HG03378 (cell line): ENCODE measurements around the gene ZFAND6.
"Not testable (repeated sequence)": the region's sequence is repeated elsewhere in the genome, so short reads cannot be mapped to it uniquely, and the experiment has no call there.

ENCODE experiments used
- ATAC-seq: cut with Tn5 transposase; IDR thresholded peaks from one replicate; pipeline ENCODE4 v1.9.1; 2021; ENCODE audit warnings: mild to moderate bottlenecking, moderate library complexity; ENCODE audit not compliant: unreplicated experiment

The ZFAND6 gene

DNA sequence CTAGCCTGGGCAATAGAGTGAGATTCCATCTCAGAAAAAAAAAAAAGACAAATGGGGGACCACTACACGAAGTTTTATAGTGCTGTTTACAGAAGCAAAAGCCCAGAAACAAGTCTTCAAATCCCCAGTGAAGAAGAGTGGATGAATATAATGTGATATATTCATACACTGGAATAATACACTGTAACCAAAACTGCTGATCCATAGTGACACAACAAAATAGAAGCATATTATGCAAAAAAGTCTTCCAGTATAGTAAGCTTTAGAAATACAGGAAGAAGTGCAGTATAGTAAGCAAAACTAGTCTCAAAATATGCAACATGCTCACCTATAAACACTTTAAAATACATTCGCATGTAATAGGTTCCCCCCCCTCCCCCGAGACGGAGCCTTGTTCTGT is 81.4 kb downstream of the ZFAND6 start:
- no peak for ATAC-seq

GRCh38 chr15:80141916-80142598 is 82.6 kb downstream of the ZFAND6 start:
- ATAC-seq = no peak

- ATAC-seq = no peak
These were observed 83.2 kb downstream of the ZFAND6 start for GRCh38 chr15:80142646-80143045.

GRCh38 chr15:80151148-80151547 is 91.7 kb downstream of the ZFAND6 start:
- ATAC-seq = no peak

GRCh38 chr15:80151576-80151975 is 92.1 kb downstream of the ZFAND6 start:
- no peak for ATAC-seq

GRCh38 chr15:80152180-80152895 is 92.9 kb downstream of the ZFAND6 start:
- ATAC-seq = no peak

DNA sequence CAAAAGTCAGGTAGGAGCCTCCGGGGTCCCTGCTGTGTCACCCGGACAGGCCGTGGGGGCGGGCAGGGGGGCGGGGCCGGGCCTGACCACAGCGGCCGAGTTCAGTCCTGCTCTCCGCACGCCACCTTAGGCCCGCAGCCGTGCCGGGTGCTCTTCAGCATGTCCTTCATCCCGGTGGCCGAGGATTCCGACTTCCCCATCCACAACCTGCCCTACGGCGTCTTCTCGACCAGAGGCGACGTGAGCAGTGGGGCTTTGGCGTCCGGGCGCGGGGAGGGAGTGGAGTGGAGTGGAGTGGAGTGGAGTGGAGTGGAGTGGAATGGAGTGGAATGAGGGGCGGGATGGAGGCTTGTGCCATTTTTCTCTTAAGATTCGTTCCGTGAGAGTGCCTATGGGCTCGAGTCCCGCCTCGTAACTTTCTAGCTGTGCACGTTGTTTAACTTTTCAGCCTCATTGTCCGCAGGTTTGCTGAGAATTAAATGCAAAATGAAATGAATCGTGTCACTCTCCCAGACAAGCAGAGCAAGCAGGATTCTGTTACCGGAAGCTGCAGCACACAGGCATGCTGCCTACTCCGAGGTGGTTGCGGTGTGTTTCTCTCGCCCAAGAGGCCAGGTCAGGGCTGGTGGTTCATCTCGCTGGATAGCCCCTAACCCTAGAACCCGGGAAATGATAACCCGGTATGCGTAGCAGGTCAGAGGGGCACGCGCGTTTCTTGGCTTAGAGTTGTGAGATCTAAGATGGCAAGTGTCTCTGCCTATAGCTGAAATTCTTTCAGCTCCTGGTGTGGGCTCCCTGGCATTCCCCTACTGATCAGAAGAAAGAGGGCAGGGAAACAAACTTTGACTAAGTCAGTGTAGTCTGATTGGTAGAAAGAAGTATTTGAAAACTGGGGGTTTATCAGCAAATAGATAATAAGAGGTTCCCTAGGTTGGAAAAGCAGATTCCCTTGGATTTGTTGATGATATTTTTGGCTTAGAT is 93.7 kb downstream of the ZFAND6 start, which contains the start of gene FAH:
FAH (plus strand) TSS at position 104 of the 981 bp plus-strand sequence; CDS start at position 160, 56 bp downstream.
- ATAC-seq = no peak

- no peak for ATAC-seq
These were observed 94.4 kb downstream of the ZFAND6 start for GRCh38 chr15:80153900-80154299.

DNA sequence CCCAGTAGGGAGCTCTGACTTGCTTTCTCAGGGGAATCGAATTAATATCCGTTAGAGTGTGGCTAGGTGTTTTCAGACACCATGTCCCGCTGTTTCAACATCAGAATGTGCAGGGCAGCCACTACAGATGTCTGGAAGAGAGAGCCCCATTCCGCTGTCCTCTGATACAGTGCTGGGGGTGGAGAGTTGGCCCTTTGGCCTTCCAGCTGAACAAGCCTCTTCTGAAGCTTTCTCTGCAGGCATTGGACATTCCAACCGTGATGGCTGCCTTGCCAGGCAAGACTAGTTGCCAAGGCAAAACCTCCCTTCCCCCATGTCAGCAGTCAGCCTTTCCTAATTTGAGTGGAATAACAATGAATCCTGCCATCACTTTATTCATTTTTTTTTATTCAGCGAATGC is 94.9 kb downstream of the ZFAND6 start:
- no peak for ATAC-seq

- ATAC-seq = no peak
These were observed 95.5 kb downstream of the ZFAND6 start for GRCh38 chr15:80155001-80155377.

GRCh38 chr15:80155378-80156175 is 96.1 kb downstream of the ZFAND6 start:
- not testable (repeated sequence) for ATAC-seq

GRCh38 chr15:80156176-80156720 is 96.8 kb downstream of the ZFAND6 start:
- no peak for ATAC-seq

DNA sequence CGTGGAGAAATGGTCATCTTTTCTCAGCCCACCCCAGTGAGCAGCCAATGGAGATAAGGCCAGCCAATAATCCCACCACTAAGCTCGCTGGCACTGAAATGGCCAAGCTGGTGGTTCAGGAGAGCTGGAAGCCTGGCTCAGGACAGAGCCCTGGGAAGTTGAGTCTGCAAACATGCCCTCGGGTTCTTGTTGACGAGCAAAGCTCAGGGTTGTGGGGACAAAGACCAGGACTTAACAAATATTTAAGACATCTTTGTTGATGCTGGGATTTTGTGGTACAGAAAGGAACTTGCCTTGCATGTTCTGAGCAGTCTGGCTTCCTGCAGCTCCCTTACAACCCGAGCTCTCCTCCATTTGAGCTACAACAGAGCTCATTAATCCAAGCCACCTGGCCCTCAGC is 97.7 kb downstream of the ZFAND6 start:
- ATAC-seq = no peak

GRCh38 chr15:80159301-80159700 is 99.8 kb downstream of the ZFAND6 start:
- no peak for ATAC-seq

GRCh38 chr15:80159811-80160569 is 100.5 kb downstream of the ZFAND6 start:
- ATAC-seq = no peak

- ATAC-seq = peak; percentile 68
These were observed 101.2 kb downstream of the ZFAND6 start for GRCh38 chr15:80160570-80161156.

DNA sequence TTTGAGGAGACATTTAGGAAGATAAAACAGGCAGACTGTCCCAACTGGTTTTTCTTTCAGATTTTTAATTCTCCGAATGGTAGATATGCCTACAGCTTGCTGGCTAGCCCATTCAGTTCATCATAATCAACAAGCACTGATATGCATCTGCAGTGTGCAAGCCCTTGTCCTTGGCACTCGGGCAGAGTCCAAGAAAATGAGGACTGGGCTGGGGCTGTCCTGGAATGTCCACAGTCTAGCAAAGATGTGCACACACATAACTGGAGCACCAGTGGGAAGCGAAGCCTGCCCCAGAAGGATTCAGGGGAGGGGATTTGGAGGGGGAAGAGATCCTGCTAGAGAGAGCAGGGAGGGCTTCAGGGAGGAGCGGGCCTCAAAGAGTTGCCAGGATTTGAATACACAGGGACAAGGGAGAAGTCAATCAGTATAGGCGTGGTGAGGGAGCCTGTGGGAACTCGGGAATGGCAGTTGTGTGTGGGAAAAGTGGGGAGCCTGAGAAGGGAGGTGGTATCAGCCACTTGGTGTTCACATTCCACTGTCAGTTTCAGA is 102.1 kb downstream of the ZFAND6 start:
- ATAC-seq = no peak

GRCh38 chr15:80162059-80162554 is 102.6 kb downstream of the ZFAND6 start:
- no peak for ATAC-seq

DNA sequence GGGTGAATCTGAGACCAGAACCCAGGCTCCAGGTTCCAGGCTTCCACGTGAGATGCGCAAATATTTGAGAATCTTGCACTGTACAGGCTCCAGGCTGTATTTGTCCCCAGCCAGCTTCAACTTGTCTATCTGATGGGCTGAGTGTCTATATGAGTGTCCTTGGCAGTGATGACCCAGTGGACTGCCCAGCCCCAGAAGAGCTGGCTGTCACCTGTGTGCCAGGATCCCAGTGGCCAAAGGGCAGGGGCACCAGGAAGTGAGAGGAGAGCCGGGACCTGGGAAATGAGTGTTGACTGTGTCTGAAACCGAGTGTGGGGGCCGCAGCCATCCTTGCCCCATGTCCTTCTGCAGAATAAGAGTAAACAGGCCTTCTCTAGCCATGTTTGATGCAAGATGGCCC is 103.7 kb downstream of the ZFAND6 start:
- ATAC-seq = no peak
